Fibroblast of skin of back (primary cell): ENCODE data around the gene BACE2.

Experiments used
- DNase-seq: peaks from one replicate; pipeline ENCODE4 v3.0.0-alpha.2; 2013

Gene BACE2

DNA sequence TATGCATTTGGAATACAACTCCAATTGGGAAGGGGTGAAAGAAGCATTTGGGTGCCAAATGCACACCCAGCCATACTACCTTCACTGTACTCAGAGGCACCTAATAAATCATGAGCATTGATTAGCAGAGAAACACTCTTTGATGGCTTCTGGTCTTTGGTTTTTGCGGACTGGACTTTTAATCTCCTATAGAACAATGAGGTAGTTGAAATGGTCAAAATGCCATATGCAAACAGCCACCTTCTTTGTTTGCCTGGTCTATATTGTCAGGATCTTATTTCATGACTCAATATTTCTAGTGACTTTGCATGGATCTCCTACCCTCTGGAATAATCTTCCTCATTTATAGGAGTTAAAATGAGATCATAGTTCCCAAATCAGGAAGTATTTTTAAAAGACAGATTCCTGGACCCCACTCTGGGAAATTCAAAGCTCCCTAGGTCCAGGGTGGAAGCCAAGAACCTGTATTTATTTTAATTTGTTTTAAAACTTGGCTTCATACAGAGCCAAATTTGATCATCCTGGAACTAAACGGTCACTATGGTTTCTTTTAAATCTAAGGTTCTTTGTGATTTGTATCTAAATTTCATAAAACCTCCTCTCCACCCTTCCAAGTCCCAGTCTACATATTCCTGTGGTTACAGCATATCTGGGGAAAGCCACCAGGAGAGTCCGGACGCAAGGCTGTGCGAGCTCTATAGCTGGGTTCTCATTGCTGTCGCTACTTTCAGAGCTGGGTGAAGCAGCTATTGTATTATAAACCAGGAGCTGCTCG is 157.4 kb downstream of the BACE2 start:
- no peak for DNase-seq

DNA sequence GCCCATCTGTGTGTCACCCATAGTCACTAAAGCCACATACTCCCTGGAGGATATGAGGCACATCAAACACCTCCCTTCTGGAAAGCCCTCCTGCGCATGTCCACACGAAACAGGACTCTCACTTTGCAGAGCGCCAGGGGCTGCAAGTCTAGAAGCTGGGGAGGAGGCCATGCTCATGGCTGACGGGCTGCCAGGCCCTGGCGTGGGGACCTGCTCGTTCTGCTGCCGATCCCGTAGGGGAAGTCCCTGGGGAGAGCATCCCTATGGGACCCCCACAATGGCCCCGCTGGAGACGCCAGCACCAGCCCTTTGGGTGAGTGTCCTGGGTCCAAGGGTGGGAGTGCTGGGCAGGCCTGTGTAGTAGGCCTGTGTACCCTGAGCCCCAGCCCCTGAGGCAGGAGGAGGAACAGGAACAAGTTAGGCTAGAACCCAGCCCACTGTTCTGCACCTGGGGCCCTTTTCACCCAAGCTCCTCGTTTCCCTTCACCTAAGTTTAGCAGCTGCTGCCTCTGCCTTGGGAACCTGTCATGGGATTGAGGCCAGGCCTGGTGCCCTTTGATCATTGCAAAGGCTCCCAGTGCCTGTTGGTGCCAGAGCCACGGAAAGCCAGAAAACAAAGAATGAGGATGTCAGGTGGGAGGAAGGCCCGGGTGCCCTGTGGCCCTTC is 158.6 kb downstream of the BACE2 start:
- DNase-seq: no peak

DNA sequence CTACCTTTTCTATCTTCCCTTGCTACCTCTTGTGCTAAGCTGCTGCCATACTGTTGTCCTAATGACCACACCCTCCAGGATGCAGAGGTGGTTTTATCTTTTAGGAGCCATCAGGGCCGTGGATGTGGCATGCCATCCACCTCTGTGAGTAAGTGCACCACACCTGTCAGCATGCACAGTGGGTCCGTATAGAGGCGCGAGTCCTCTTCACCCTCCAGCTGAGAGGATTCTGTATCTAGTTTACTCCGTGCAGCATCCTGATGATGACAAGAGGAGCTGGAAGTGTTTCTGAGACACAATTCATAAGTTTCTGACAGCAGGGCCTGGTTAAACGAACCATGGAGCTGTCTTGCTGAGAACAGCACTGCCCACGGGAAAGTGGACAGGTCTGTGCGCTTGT is 159.8 kb downstream of the BACE2 start:
- no peak for DNase-seq

DNA sequence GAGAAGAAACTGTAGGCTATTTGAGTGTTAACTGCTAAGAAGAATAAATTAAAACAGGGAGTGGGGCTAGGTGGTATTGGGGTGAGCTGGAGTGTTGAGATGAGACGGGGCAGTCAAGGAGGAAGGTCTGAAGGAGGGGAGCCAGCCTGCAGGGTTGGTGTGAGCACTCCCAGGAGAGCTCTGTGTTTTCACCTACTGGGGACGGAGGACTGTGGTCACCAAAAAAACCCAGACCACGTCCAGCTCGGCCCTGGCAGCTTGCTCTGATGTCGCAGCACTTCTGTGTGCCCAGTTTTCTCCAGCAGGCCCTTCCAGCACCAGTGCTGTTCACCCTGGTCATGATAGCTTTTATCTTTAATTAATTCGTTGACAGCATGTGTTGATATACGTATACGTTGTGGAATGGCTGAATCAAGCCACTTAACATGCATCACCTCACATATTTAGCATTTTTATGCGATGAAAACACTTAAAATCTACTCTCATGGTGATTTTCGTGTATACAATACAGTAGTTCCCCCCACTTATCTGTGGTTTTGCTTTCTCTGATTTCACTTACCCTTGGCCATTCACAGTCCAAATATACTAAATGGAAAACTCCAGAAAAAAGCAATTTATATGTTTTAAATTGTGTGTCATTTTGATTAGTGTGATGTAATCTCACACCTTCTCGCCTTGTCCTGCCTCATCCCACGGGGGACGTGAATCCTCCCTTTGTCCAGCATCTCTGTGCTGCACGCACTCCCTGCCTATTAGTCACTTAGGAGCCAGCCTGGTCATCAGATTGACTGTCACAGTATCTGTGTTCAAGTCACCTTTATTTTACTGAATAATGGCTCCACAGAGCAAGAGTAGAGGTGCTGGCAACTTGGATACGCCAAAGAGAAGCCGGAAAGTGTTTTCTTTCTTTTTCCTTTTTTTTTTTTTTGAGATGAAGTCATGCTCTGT is 161.0 kb downstream of the BACE2 start:
- peak; percentile 2 for DNase-seq
